Fibroblast of skin of right biceps (primary cell): ENCODE results near the gene CAMTA1.

Experiments
- DNase-seq: peaks from one replicate; pipeline ENCODE4 v3.0.0-alpha.2; 2013

CAMTA1 gene

GRCh38 chr1:7614576-7615074 lies 829.4 kb downstream of the CAMTA1 start:
- DNase-seq = no peak

GRCh38 chr1:7615138-7615537 lies 829.9 kb downstream of the CAMTA1 start:
- DNase-seq = no peak

- DNase-seq = peak; percentile 49
Measured at GRCh38 chr1:7616076-7616832, 831.0 kb downstream of the CAMTA1 start.

GRCh38 chr1:7616953-7617352 lies 831.7 kb downstream of the CAMTA1 start:
- DNase-seq = no peak

- DNase-seq = no peak
Measured at GRCh38 chr1:7617826-7618225, 832.6 kb downstream of the CAMTA1 start.

GRCh38 chr1:7620196-7620595 lies 834.9 kb downstream of the CAMTA1 start:
- DNase-seq = no peak

GRCh38 chr1:7621334-7622219 lies 836.3 kb downstream of the CAMTA1 start:
- peak; percentile 6 for DNase-seq

- no peak for DNase-seq
Measured at GRCh38 chr1:7623842-7624241, 838.6 kb downstream of the CAMTA1 start.

GRCh38 chr1:7624791-7625355 lies 839.6 kb downstream of the CAMTA1 start:
- no peak for DNase-seq

GRCh38 chr1:7625401-7625800 lies 840.1 kb downstream of the CAMTA1 start:
- DNase-seq = no peak

GRCh38 chr1:7628273-7628672 lies 843.0 kb downstream of the CAMTA1 start:
- no peak for DNase-seq

- DNase-seq = no peak
Measured at GRCh38 chr1:7629011-7629410, 843.8 kb downstream of the CAMTA1 start.

GRCh38 chr1:7629465-7630195 lies 844.4 kb downstream of the CAMTA1 start:
- DNase-seq = no peak

- no peak for DNase-seq
Measured at GRCh38 chr1:7630378-7630777, 845.1 kb downstream of the CAMTA1 start.

GRCh38 chr1:7632176-7632575 lies 846.9 kb downstream of the CAMTA1 start:
- no peak for DNase-seq

- DNase-seq = no peak
Measured at GRCh38 chr1:7632681-7633080, 847.4 kb downstream of the CAMTA1 start.

- no peak for DNase-seq
Measured at GRCh38 chr1:7633506-7634245, 848.4 kb downstream of the CAMTA1 start.

- DNase-seq = no peak
Measured at GRCh38 chr1:7634546-7635240, 849.4 kb downstream of the CAMTA1 start.

- DNase-seq = no peak
Measured at GRCh38 chr1:7636795-7637526, 851.7 kb downstream of the CAMTA1 start.

- no peak for DNase-seq
Measured at GRCh38 chr1:7638078-7638477, 852.8 kb downstream of the CAMTA1 start.
